HepG2 (cell line): ENCODE measurements around the gene VAV2. TPM values are rescaled to one million over a fixed set of nuclear protein-coding genes. Genes with fewer than 3 reads are reported as not detected.

ENCODE experiments used
- ATAC-seq: fragments of 200-7000 bp; cut with Tn5 transposase; 3 replicates; pipeline ENCODE4 v1.9.1; 2020; ENCODE audit warnings: mild to moderate bottlenecking, moderate library complexity
- BruUV-seq: library from RNA; stranded (reverse); fragments of 400-500 nt; replicated peaks from 2 replicates; lab custom pipeline; 2021; lab: Mats Ljungman, UMichigan
- CTCF ChIA-PET: fragments of 300-600 bp; formaldehyde crosslinking; extraction: SDS; loops from one replicate; lab custom pipeline; 2021; ENCODE audit warnings: low total read pairs, inconsistent platforms, low intra/inter-chr PET ratio; lab: Yijun Ruan, JAX
- POLR2A ChIA-PET: fragments of 350-600 bp; sonication (Branson Sonifier 250); formaldehyde crosslinking; loops from one replicate; lab custom pipeline; 2020; ENCODE audit warnings: antibody characterized with exemption, inconsistent platforms; lab: Yijun Ruan, JAX
- DNase-seq: peaks from one replicate; pipeline ENCODE4 v3.0.0-alpha.2; 2015; ENCODE audit warnings: low spot score
- FAIRE-seq: peaks from 3 replicates; lab custom pipeline; 2011; peaks lifted over from hg19 to GRCh38; lab: Jason Lieb, UNC
- H2AFZ ChIP-seq: one replicate; pipeline ENCODE4 v1.6.1; 2011; ENCODE audit warnings: low read length, inconsistent platforms
- H3K27ac ChIP-seq: fragments of 300-600 bp; 3 replicates; pipeline ENCODE4 v1.8.0; 2011; ENCODE audit warnings: mixed run types, mild to moderate bottlenecking, mixed read lengths, low read length, inconsistent platforms; ENCODE audit not compliant: insufficient read depth; ENCODE audit errors: extremely low read length
- H3K27me3 ChIP-seq, 2 experiments: fragments of 200-600 bp in 1 of 2; 2 replicates in 1 of 2; 3 replicates in 1 of 2; pipeline versions ENCODE4 v1.6.0 to v1.8.0; 2011; ENCODE audit warnings: low read length in 2 of 2, mild to moderate bottlenecking in 2 of 2, moderate library complexity in 2 of 2, inconsistent platforms in 1 of 2; ENCODE audit not compliant: insufficient read depth in 2 of 2, control insufficient read depth in 1 of 2
- H3K36me3 ChIP-seq, 2 experiments: fragments of 200-600 bp in 1 of 2; replicated peaks in 1 of 2; 2 replicates in 1 of 2; 3 replicates in 1 of 2; pipeline versions ENCODE4 v1.5.1 to v1.8.0; 2011; ENCODE audit warnings: low read length in 2 of 2, inconsistent platforms in 1 of 2; ENCODE audit not compliant: insufficient read depth in 2 of 2, control insufficient read depth in 1 of 2
- H3K4me1 ChIP-seq: 2 replicates; pipeline ENCODE4 v1.5.1; 2012; ENCODE audit warnings: low read length, inconsistent platforms; ENCODE audit not compliant: insufficient read depth
- H3K4me2 ChIP-seq: 2 replicates; pipeline ENCODE4 v1.6.0; 2011; ENCODE audit warnings: low read depth, low read length, inconsistent platforms
- H3K4me3 ChIP-seq, 3 experiments: fragments of 200-600 bp in 1 of 3; sonication (generic), shearing (Covaris generic) in 1 of 3; replicated peaks in 1 of 3; 2 replicates each; pipeline ENCODE4 v1.5.1; 2011 to 2016; ENCODE audit warnings: low read length in 3 of 3, inconsistent platforms in 2 of 3, low read depth in 2 of 3, mild to moderate bottlenecking in 2 of 3, control low read depth in 1 of 3, mixed read lengths in 1 of 3; ENCODE audit not compliant: insufficient read depth in 1 of 3
- H3K79me2 ChIP-seq: one replicate; pipeline ENCODE4 v1.6.1; 2011; ENCODE audit warnings: low read length, inconsistent platforms; ENCODE audit not compliant: insufficient read depth
- H3K9ac ChIP-seq: 2 replicates; pipeline ENCODE4 v1.6.0; 2011; ENCODE audit warnings: mild to moderate bottlenecking, low read depth, low read length, inconsistent platforms; ENCODE audit not compliant: insufficient read depth
- H3K9me3 ChIP-seq: 2 replicates; pipeline ENCODE4 v1.5.1; 2012; ENCODE audit warnings: mild to moderate bottlenecking, low read length
- H4K20me1 ChIP-seq: 2 replicates; pipeline ENCODE4 v1.6.0; 2011; ENCODE audit warnings: inconsistent platforms, mild to moderate bottlenecking, low read length, moderate library complexity; ENCODE audit not compliant: insufficient read depth
- BCLAF1 ChIP-seq: fragments of 450-650 bp; IDR thresholded peaks from 2 replicates; pipeline ENCODE4 v1.6.1; 2017; ENCODE audit warnings: mild to moderate bottlenecking
- CHD2 ChIP-seq: IDR thresholded peaks from 2 replicates; pipeline ENCODE4 v1.6.1; 2011; ENCODE audit warnings: low read depth, low read length, improper control_type of control experiment
- GTF2F1 ChIP-seq: fragments of 150-350 bp; IDR thresholded peaks from 2 replicates; pipeline ENCODE4 v1.6.1; 2014; ENCODE audit warnings: low read length
- LCORL ChIP-seq, 2 experiments: fragments of 450-650 bp in 1 of 2; sonication (generic) in 1 of 2; formaldehyde crosslinking in 1 of 2; IDR thresholded peaks; 2 replicates each; pipeline versions ENCODE4 v1.5.0 to v1.6.1; 2017 to 2020; ENCODE audit warnings: antibody characterized with exemption in 1 of 2, missing genetic modification reagents in 1 of 2
- MATR3 ChIP-seq: sonication (generic); formaldehyde crosslinking; IDR thresholded peaks from 2 replicates; pipeline ENCODE4 v1.4.0; 2020; ENCODE audit warnings: missing genetic modification reagents
- PHF20 ChIP-seq: sonication (generic); formaldehyde crosslinking; IDR thresholded peaks from 2 replicates; pipeline ENCODE4 v1.5.0; 2020; ENCODE audit warnings: mild to moderate bottlenecking, missing genetic modification reagents
- RFXAP ChIP-seq: sonication (generic); formaldehyde crosslinking; IDR thresholded peaks from 2 replicates; pipeline ENCODE4 v1.4.0; 2020; ENCODE audit warnings: missing genetic modification reagents, borderline replicate concordance
- SALL1 ChIP-seq: sonication (generic); formaldehyde crosslinking; IDR thresholded peaks from 2 replicates; pipeline ENCODE4 v1.8.0; 2022; ENCODE audit warnings: mild to moderate bottlenecking, missing genetic modification reagents
- SETDB1 ChIP-seq: sonication (generic); formaldehyde crosslinking; IDR thresholded peaks from 2 replicates; pipeline ENCODE4 v1.5.1; 2020; ENCODE audit warnings: missing genetic modification reagents, mild to moderate bottlenecking, borderline replicate concordance
- SYNCRIP ChIP-seq: fragments of 200-400 bp; formaldehyde crosslinking; IDR thresholded peaks from 2 replicates; pipeline ENCODE4 v1.6.1; 2018; ENCODE audit warnings: mild to moderate bottlenecking, low read depth, low read length; ENCODE audit not compliant: insufficient read depth
- THYN1 ChIP-seq: sonication (generic); formaldehyde crosslinking; IDR thresholded peaks from 2 replicates; pipeline ENCODE4 v1.8.1; 2023; ENCODE audit warnings: low read depth, mild to moderate bottlenecking, moderate library complexity, missing genetic modification reagents, borderline replicate concordance
- ZFP62 ChIP-seq: sonication (generic); formaldehyde crosslinking; IDR thresholded peaks from 2 replicates; pipeline ENCODE4 v1.4.0; 2020; ENCODE audit warnings: missing genetic modification reagents
- ZSCAN30 ChIP-seq: sonication (generic); formaldehyde crosslinking; IDR thresholded peaks from 2 replicates; pipeline ENCODE4 v1.5.0; 2020; ENCODE audit warnings: mild to moderate bottlenecking, missing genetic modification reagents
- whole genome bisulfite sequencing: methylation state at CpG from one replicate; pipeline ENCODE4 v1.1.6; 2017; ENCODE audit warnings: low lambda C conversion rate; 5-methylcytosine and 5-hydroxymethylcytosine counted together
- in situ Hi-C: cut with HindIII; loops from 2 replicates; pipeline ENCODE4 v1.10.0; 2017; ENCODE audit warnings: low pct_unique_long_range_greater_than_20kb; ENCODE audit not compliant: extremely low pct_ligation_motif_present
- intact Hi-C: fragments of 100-400 bp; cut with micrococcal nuclease; formaldehyde crosslinking; loops from one replicate; pipeline ENCODE4 v1.10.0; 2022; ENCODE audit not compliant: unreplicated experiment
- polyA plus RNA-seq, 8 experiments: library from polyadenylated mRNA; depleted of rRNA in 3 of 8; stranded (reverse) in 7 of 8; unstranded in 1 of 8; fragments of >200 nt; fragmentation: Illumina TruSeq in 4 of 8; extraction: Trizol in 4 of 8; gene quantifications; 2 replicates each; pipeline versions ENCODE4 v1.2.1 to v1.2.3, GENCODE V29; 2011 to 2016; ENCODE audit warnings: low read depth in 4 of 8, missing spikeins in 1 of 8, mixed read lengths in 1 of 8; ENCODE audit not compliant: insufficient read depth in 1 of 8
- total RNA-seq, 5 experiments: library from RNA; depleted of rRNA; stranded (reverse); fragments of >200 nt; fragmentation: Illumina TruSeq; extraction: Trizol; gene quantifications; 2 replicates each; pipeline ENCODE4 v1.2.3, GENCODE V29; 2016; ENCODE audit warnings: low read depth in 1 of 5
- TF ChIP-seq, protein P1 (sequence below): sonication (generic); formaldehyde crosslinking; IDR thresholded peaks from 2 replicates; pipeline ENCODE4 v1.5.0; 2020; ENCODE audit warnings: missing genetic modification reagents

Gene VAV2
- total and polyA plus RNA-seq, 2 of the 13 experiments (the other 11 are each of a cell fraction or from before 2014, with no cell fraction given): 22.5 to 22.9 TPM

DNA sequence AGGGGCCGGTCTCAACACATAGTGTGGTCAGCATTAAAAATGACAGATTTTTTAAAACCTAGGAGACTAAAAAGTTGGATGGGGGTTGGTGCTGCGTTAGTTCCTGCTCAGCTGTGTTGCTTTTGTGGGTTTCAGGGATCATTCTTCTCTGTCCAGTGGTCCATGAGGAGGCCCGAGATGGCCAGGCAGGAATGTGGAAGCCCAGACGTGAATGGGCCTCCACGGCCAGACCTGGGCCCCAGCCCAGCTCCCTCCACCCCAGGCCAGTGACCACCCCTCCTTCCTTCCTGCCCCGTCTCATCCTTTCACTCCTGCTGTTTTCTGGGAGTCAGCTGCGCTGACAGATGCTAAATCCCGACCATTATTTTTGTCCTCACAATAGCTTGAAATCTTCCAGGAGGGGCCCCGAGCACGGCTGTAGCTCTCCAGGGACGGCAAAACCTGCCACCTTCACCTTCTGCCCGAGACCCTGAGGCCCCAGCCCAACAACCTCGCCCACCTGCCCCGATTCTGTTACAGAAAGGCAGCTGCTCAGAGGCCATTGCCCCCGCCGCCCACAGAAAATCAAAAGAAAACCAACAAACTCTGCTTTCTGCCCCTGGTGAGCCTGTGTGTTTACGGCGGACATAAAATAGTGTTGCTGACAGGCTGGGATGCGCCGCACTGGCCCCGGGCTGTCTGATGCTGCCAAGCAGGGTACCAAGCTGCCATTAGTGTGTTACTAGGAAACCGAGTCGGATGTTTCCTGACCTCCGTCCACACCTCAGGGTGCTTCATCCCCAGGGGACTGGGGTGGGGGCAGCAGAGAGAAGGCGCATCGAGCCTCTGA, 170.3 kb downstream of the VAV2 start:
- BruUV-seq: no TSS peak
- H2AFZ ChIP-seq: no peak overlapping the region
- DNase-seq (no peak), ATAC-seq (no peak), FAIRE-seq (no peak)
- no peak overlapping the region for H3K27ac ChIP-seq
- in situ Hi-C loops (no loop called here), intact Hi-C loops (no loop called here)
- H3K27me3 ChIP-seq: no peaks in the 10 kb centered on the region
- no peak overlapping the region for H3K9ac ChIP-seq
- H3K4me1 ChIP-seq: peaks cover 15% of the 10 kb centered on the region
- CTCF ChIA-PET: no interaction called here
- peaks cover 12 to 31% of the 10 kb centered on the region in 2 experiments; a peak in 4 of 5 replicates for H3K36me3 ChIP-seq
- H3K9me3 ChIP-seq: no peaks in the 10 kb centered on the region
- no peak for TF ChIP-seq BCLAF1
- no peak for TF ChIP-seq GTF2F1
- no peak for TF ChIP-seq PHF20 (CRISPR knock-in tag)
- no peak for TF ChIP-seq MATR3 (CRISPR knock-in tag)
- TF ChIP-seq ZSCAN30 (CRISPR knock-in tag): no peak
- no peak for TF ChIP-seq THYN1 (CRISPR knock-in tag)
- TF ChIP-seq SYNCRIP: no peak
- TF ChIP-seq SALL1 (CRISPR knock-in tag): no peak
- no peak for TF ChIP-seq CHD2
- no peak for TF ChIP-seq LCORL (IDR thresholded peaks at IDR 0.05)
- no peak for TF ChIP-seq LCORL (CRISPR knock-in tag; IDR thresholded peaks at IDR 0.05)
- no peak for TF ChIP-seq SETDB1 (CRISPR knock-in tag)
- no peak for TF ChIP-seq RFXAP (CRISPR knock-in tag)
- TF ChIP-seq, protein P1, sequence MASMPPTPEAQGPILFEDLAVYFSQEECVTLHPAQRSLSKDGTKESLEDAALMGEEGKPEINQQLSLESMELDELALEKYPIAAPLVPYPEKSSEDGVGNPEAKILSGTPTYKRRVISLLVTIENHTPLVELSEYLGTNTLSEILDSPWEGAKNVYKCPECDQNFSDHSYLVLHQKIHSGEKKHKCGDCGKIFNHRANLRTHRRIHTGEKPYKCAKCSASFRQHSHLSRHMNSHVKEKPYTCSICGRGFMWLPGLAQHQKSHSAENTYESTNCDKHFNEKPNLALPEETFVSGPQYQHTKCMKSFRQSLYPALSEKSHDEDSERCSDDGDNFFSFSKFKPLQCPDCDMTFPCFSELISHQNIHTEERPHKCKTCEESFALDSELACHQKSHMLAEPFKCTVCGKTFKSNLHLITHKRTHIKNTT (CRISPR knock-in tag): no peak
- TF ChIP-seq ZFP62 (CRISPR knock-in tag): no peak
- POLR2A ChIA-PET: no interaction called here
- H4K20me1 ChIP-seq: 0 out of 2 replicates have a peak, but pooled peaks cover 6% of the 10 kb centered on the region
- 95% methylated on average over 23 of the region's 26 CpGs for WGBS
- no peak overlapping the region for H3K4me2 ChIP-seq
- no peak overlapping the region for H3K4me3 ChIP-seq
- no peaks in the 10 kb centered on the region for H3K79me2 ChIP-seq
